HG03439 (cell line): Measurements from ENCODE around the gene POLE2.
"Not testable (repeated sequence)": the region's sequence is repeated elsewhere in the genome, so short reads cannot be mapped to it uniquely, and the experiment has no call there.

Source experiments
- ATAC-seq: cut with Tn5 transposase; IDR thresholded peaks from one replicate; pipeline ENCODE4 v1.9.1; 2021; ENCODE audit warnings: mild to moderate bottlenecking, moderate library complexity; ENCODE audit not compliant: unreplicated experiment

POLE2 gene

GRCh38 chr14:49619730-49620129 lies 68.3 kb downstream of the POLE2 start:
- no peak for ATAC-seq

GRCh38 chr14:49619273-49619672 lies 68.7 kb downstream of the POLE2 start:
- not testable (repeated sequence) for ATAC-seq

GRCh38 chr14:49617852-49618519 lies 70.0 kb downstream of the POLE2 start:
- ATAC-seq: no peak

- no peak for ATAC-seq
Measured at GRCh38 chr14:49615776-49616175, 72.2 kb downstream of the POLE2 start.

- no peak for ATAC-seq
Measured at GRCh38 chr14:49614196-49614595, 73.8 kb downstream of the POLE2 start.

GRCh38 chr14:49612671-49613070 lies 75.3 kb downstream of the POLE2 start:
- ATAC-seq: no peak

GRCh38 chr14:49612251-49612650 lies 75.8 kb downstream of the POLE2 start:
- no peak for ATAC-seq

- no peak for ATAC-seq
Measured at GRCh38 chr14:49607583-49607982, 80.4 kb downstream of the POLE2 start.

- ATAC-seq: peak; percentile 64
Measured at GRCh38 chr14:49598485-49599300, 89.3 kb downstream of the POLE2 start, which contains the start of gene LRR1. Gene LRR1, plus strand, starts transcription at chr14:49598940. Its CDS starts 81 bp downstream, at chr14:49599021.

GRCh38 chr14:49598189-49598484 lies 89.9 kb downstream of the POLE2 start:
- no peak for ATAC-seq

- peak; percentile 24 for ATAC-seq
Measured at GRCh38 chr14:49594347-49595091, 93.5 kb downstream of the POLE2 start.
